H1 (cell line): Measurements from ENCODE around the gene ASF1B.

Experiments used
- ASH2L ChIP-seq: fragments of 200-600, 300-600 bp; sonication (generic); IDR thresholded peaks from one replicate; pipeline ENCODE4 v1.7.1; 2017; ENCODE audit warnings: low read length
- BRCA1 ChIP-seq: IDR thresholded peaks from 2 replicates; pipeline ENCODE4 v1.6.1; 2012; ENCODE audit warnings: low read depth, low read length, improper control_type of control experiment
- EGR1 ChIP-seq: IDR thresholded peaks from 2 replicates; pipeline ENCODE4 v1.6.1; 2011; ENCODE audit warnings: low read depth, low read length, borderline replicate concordance
- EZH2 ChIP-seq: fragments of 200-600 bp; sonication (generic); IDR thresholded peaks from 2 replicates; pipeline ENCODE4 v1.7.1; 2012; ENCODE audit warnings: low read depth, mild to moderate bottlenecking, moderate library complexity, low read length, inconsistent platforms; ENCODE audit not compliant: severe bottlenecking
- HDAC2 ChIP-seq, 2 experiments: fragments of 300-600 bp in 1 of 2; sonication (generic) in 1 of 2; IDR thresholded peaks; 2 replicates each; pipeline ENCODE4 v1.6.1; 2011 to 2012; ENCODE audit warnings: low read depth in 2 of 2, low read length in 2 of 2, mild to moderate bottlenecking in 2 of 2, moderate library complexity in 2 of 2, borderline replicate concordance in 1 of 2, inconsistent platforms in 1 of 2
- NANOG ChIP-seq: IDR thresholded peaks from 2 replicates; pipeline ENCODE4 v1.6.1; 2011; ENCODE audit warnings: low read length, low read depth, mild to moderate bottlenecking, inconsistent platforms; ENCODE audit not compliant: insufficient read depth, poor library complexity, severe bottlenecking
- POLR2A ChIP-seq, 2 experiments: IDR thresholded peaks; 1 replicate in 1 of 2; 2 replicates in 1 of 2; pipeline ENCODE4 v1.6.1; 2011; ENCODE audit warnings: low read depth in 2 of 2, low read length in 2 of 2, mild to moderate bottlenecking in 2 of 2; ENCODE audit errors: control extremely low read depth in 1 of 2
- POLR2AphosphoS5 ChIP-seq: IDR thresholded peaks from 2 replicates; pipeline ENCODE4 v1.6.1; 2011; ENCODE audit warnings: low read depth, low read length
- TAF7 ChIP-seq: optimal IDR thresholded peaks from 2 replicates; pipeline ENCODE3; 2011; ENCODE audit warnings: low read depth, mild to moderate bottlenecking, inconsistent platforms, low read length, moderate library complexity, borderline replicate concordance
- ZNF274 ChIP-seq: IDR thresholded peaks from 2 replicates; pipeline ENCODE4 v1.7.0; 2012; ENCODE audit warnings: low read length, borderline replicate concordance; ENCODE audit errors: extremely low read depth
- TF ChIP-seq, protein P1 (sequence below), 3 experiments: IDR thresholded peaks; 1 replicate in 2 of 3; 2 replicates in 1 of 3; pipeline versions ENCODE4 v1.5.1 to v1.6.1; 2011; ENCODE audit warnings: low read length in 3 of 3, mild to moderate bottlenecking in 3 of 3, inconsistent platforms in 2 of 3, low read depth in 1 of 3, moderate library complexity in 1 of 3; ENCODE audit not compliant: insufficient read depth in 1 of 3; ENCODE audit errors: control extremely low read depth in 1 of 3
- TF ChIP-seq, protein P2 (sequence below): IDR thresholded peaks from 2 replicates; pipeline ENCODE4 v1.6.1; 2012; ENCODE audit warnings: inconsistent platforms

DNA sequence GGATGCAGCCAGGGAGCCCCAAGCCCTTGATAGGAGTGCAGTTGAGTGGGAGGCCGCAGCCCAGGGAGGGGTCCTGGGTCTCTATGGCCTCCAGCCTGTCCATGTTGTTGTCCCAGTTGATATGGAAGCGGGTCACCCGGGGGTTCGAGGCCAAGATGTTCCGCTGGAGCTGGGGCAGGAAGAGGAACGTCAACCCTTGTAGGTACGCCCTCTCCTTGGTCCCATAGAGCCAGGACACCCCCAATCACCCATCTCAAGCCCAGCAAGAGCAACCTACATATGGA, 15.9 kb downstream of the ASF1B start:
- TF ChIP-seq, protein P1, sequence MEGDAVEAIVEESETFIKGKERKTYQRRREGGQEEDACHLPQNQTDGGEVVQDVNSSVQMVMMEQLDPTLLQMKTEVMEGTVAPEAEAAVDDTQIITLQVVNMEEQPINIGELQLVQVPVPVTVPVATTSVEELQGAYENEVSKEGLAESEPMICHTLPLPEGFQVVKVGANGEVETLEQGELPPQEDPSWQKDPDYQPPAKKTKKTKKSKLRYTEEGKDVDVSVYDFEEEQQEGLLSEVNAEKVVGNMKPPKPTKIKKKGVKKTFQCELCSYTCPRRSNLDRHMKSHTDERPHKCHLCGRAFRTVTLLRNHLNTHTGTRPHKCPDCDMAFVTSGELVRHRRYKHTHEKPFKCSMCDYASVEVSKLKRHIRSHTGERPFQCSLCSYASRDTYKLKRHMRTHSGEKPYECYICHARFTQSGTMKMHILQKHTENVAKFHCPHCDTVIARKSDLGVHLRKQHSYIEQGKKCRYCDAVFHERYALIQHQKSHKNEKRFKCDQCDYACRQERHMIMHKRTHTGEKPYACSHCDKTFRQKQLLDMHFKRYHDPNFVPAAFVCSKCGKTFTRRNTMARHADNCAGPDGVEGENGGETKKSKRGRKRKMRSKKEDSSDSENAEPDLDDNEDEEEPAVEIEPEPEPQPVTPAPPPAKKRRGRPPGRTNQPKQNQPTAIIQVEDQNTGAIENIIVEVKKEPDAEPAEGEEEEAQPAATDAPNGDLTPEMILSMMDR (IDR thresholded peaks at IDR 0.05; ENCODE audit: control extremely low read depth in 1 of 3, insufficient read depth in 1 of 3, low read depth in 1 of 3, low read length in 3 of 3), result no peak
- TF ChIP-seq ZNF274, result no peak
- TF ChIP-seq, protein P2, sequence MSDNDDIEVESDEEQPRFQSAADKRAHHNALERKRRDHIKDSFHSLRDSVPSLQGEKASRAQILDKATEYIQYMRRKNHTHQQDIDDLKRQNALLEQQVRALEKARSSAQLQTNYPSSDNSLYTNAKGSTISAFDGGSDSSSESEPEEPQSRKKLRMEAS, result no peak
- TF ChIP-seq HDAC2 (IDR thresholded peaks at IDR 0.05; ENCODE audit: borderline replicate concordance in 1 of 2, low read depth in 2 of 2, low read length in 2 of 2), result no peak
- no peak for TF ChIP-seq TAF7
- no peak for TF ChIP-seq NANOG
- TF ChIP-seq BRCA1, result no peak
- no peak for TF ChIP-seq ASH2L
- no peak for TF ChIP-seq EZH2
- TF ChIP-seq POLR2AphosphoS5, result no peak
- TF ChIP-seq EGR1, result no peak
- no peak for TF ChIP-seq POLR2A (IDR thresholded peaks at IDR 0.05; ENCODE audit: control extremely low read depth in 1 of 2, low read depth in 2 of 2, low read length in 2 of 2)
